Heart right ventricle (tissue), 16 donors: ENCODE data around the gene DDB1. TPM values are rescaled to one million over a fixed set of nuclear protein-coding genes. Genes with fewer than 3 reads are reported as not detected.

Experiments
- ATAC-seq, 8 donors: fragments of 200-7000 bp; cut with Tn5 transposase; one replicate each; pipeline ENCODE4 v1.9.1; 2020; ENCODE audit warnings: mild to moderate bottlenecking in 8 of 8, moderate library complexity in 8 of 8, moderate number of reproducible peaks in 1 of 8
- DNase-seq, 2 donors: peaks; one replicate each; pipeline ENCODE4 v3.0.0-alpha.2; 2020
- H3K27ac ChIP-seq, 10 donors: fragments of 200-600 bp; sonication (generic) in 2 of 10; one replicate each; pipeline versions ENCODE4 v1.5.0 to v1.8.0; 2020 to 2022; ENCODE audit warnings: mild to moderate bottlenecking in 3 of 10
- H3K27me3 ChIP-seq, 7 donors: fragments of 200-600 bp; one replicate each; pipeline ENCODE4 v1.8.0; 2021 to 2022; ENCODE audit warnings: mild to moderate bottlenecking in 2 of 7
- H3K36me3 ChIP-seq, 9 donors: fragments of 200-600 bp; sonication (generic) in 1 of 9; one replicate each; pipeline versions ENCODE4 v1.5.0 to v1.8.0; 2020 to 2022; ENCODE audit warnings: mild to moderate bottlenecking in 2 of 9
- H3K4me1 ChIP-seq, 9 donors: fragments of 200-600 bp; sonication (generic) in 1 of 9; one replicate each; pipeline versions ENCODE4 v1.5.0 to v1.8.0; 2020 to 2022; ENCODE audit warnings: mild to moderate bottlenecking in 4 of 9
- H3K4me3 ChIP-seq, 10 donors: fragments of 200-600 bp; sonication (generic) in 2 of 10; one replicate each; pipeline versions ENCODE4 v1.5.0 to v1.8.0; 2020 to 2022; ENCODE audit warnings: mild to moderate bottlenecking in 7 of 10, moderate library complexity in 2 of 10
- H3K9me3 ChIP-seq, 11 donors: fragments of 200-600 bp in 10 of 11; sonication (generic) in 2 of 11; one replicate each; pipeline versions ENCODE4 v1.5.0 to v1.8.0; 2013 to 2022; ENCODE audit warnings: mild to moderate bottlenecking in 2 of 11, control low read depth in 1 of 11, moderate library complexity in 1 of 11
- WGBS, 2 donors: extraction: QIAGEN DNeasy Blood & Tissue Kit; methylation state at CpG; one replicate each; pipeline ENCODE4 v1.1.7; 2013; ENCODE audit warnings: inconsistent platforms in 1 of 2; 5-methylcytosine and 5-hydroxymethylcytosine counted together
- intact Hi-C, 10 donors: fragments of 100-400 bp; cut with DNase I; formaldehyde crosslinking; loops; one replicate each; pipeline versions ENCODE4 v1.11.1 to v1.14.2; 2022
- polyA plus RNA-seq, 2 donors: library from polyadenylated mRNA; stranded (reverse); fragments of 200-250 nt; gene quantifications; one replicate each; pipeline ENCODE4 v1.2.3, GENCODE V29; 2013
- total RNA-seq, 10 donors: library from RNA; stranded (reverse); fragmentation: NEBNext Ultra II Directional in 3 of 10; extraction: Animal tissue kit (Norgen Biotek cat#: 25700) in 3 of 10; gene quantifications; one replicate each; pipeline versions ENCODE4 v1.2.1 to v1.2.4, GENCODE V29; 2021 to 2023
- TF ChIP-seq, protein P1 (sequence below), 9 donors: fragments of 200-600 bp; sonication (generic) in 2 of 9; IDR thresholded peaks; one replicate each; pipeline versions ENCODE4 v1.5.0 to v1.8.0; 2021 to 2022; ENCODE audit warnings: antibody characterized with exemption in 9 of 9, mild to moderate bottlenecking in 5 of 9, moderate library complexity in 1 of 9
- donor health status: Arrhythmogenic right ventricular cardiomyopathy.
- donor health status: ischemic (EF 13 %, LVEDD 7.1; RV severe dilation, severe dysfunction).
- donor health status: healthy with polysubstance abuse.
- donor health status: DM: no; HTN: yes; CAD: no.
- donor health status: DM: no; HTN: no; CAD: no.
- donor health status: ischemic (EF 25% LVEDD 6.9; RV normal size, moderate dysfunction).
- donor health status: ischemic (EF 25% LVEDD 5.7; RV mildly dilated, moderate dysfunction).
- donor health status: healthy.
- donor health status: DM: yes; HTN: yes; CAD: no.
- donor health status: Ischemic cardiomyopathy.
- donor health status: ischemic (EF 35%, LVEDD 5.7; RV mildly dilated, moderate dysfunction).
- donor health status: nonischemic (EF 11% LVEDD 7.7; RV severe dilation, severe dysfunction).
- donor health status: DM: yes; HTN: yes; CAD: no.
- donor health status: PGD.
- donor health status: ischemic (EF 29% LVEDD 5.4; RV normal size, mild dysfunction).
- donor health status: nonischemic (EF 23%, LVEDD 6.1; RV moderate dilation, normal function).

The DDB1 gene
- total and polyA plus RNA-seq, 12 donors, result 59.0 to 147 (median 129) TPM

DNA sequence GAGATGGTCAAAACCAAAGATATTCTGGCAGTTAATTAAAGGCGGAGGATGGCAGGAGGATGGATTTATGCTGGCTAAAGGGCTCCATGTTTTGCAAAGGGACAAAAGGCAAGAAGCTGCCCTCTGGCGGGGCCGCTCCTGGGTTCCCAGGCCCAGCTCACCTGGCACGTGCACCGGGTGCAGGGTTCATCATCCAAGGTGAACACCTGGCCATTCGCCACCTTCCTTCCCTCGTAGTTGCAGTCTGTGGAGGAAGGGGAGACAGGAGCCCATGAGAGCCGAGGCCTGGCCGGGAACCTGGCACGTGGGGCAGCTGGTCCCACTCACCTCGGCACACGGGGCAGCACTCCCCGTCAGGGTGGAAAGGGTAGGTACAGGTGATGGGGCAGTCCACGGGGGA lies 68.1 kb downstream of the DDB1 start:
- no peaks in the 10 kb centered on the region for H3K27me3 ChIP-seq
- ATAC-seq (no peak), DNase-seq (no peak)
- no peaks in the 10 kb centered on the region for H3K4me1 ChIP-seq
- TF ChIP-seq, protein P1, sequence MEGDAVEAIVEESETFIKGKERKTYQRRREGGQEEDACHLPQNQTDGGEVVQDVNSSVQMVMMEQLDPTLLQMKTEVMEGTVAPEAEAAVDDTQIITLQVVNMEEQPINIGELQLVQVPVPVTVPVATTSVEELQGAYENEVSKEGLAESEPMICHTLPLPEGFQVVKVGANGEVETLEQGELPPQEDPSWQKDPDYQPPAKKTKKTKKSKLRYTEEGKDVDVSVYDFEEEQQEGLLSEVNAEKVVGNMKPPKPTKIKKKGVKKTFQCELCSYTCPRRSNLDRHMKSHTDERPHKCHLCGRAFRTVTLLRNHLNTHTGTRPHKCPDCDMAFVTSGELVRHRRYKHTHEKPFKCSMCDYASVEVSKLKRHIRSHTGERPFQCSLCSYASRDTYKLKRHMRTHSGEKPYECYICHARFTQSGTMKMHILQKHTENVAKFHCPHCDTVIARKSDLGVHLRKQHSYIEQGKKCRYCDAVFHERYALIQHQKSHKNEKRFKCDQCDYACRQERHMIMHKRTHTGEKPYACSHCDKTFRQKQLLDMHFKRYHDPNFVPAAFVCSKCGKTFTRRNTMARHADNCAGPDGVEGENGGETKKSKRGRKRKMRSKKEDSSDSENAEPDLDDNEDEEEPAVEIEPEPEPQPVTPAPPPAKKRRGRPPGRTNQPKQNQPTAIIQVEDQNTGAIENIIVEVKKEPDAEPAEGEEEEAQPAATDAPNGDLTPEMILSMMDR (IDR thresholded peaks at IDR 0.05), result no peak
- H3K27ac ChIP-seq, result no peak overlapping the region
- intact Hi-C loops, result no loop called here
- H3K4me3 ChIP-seq, result no peak overlapping the region
- 94% methylated on average over 14 of the region's 14 CpGs for WGBS, 2 donors
- H3K36me3 ChIP-seq, result no peaks in the 10 kb centered on the region
- no peaks in the 10 kb centered on the region for H3K9me3 ChIP-seq

DNA sequence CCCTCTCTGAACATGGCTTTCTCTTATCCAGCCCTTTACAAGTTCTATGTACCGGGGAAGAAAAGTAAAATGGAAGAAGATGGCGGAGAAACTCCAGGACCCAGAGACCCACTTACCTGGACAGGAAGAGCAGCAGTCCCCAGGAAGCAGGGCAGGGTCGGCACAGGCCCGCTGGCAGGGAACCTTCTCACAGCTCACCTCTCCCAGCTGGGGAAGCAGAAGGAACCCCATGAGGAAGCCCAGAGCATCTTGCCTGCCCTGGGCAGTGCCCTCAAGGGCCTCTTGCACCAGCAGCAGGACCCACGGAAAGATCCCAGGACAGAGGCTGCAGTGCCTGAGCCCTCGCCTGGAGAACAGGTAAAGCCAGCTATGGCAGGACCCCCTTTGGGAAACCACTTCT lies 68.5 kb downstream of the DDB1 start:
- TF ChIP-seq, protein P1 (IDR thresholded peaks at IDR 0.05), result no peak
- ATAC-seq, result no peak
- H3K27me3 ChIP-seq, result no peaks in the 10 kb centered on the region
- no peaks in the 10 kb centered on the region for H3K36me3 ChIP-seq
- no peak overlapping the region for H3K4me3 ChIP-seq
- 92 to 94% methylated on average over 6 of the region's 6 CpGs for whole genome bisulfite sequencing, 2 donors
- intact Hi-C loops, result no loop called here
- no peak for DNase-seq
- H3K9me3 ChIP-seq, result no peaks in the 10 kb centered on the region
- no peak overlapping the region for H3K27ac ChIP-seq
- H3K4me1 ChIP-seq, result no peaks in the 10 kb centered on the region

DNA sequence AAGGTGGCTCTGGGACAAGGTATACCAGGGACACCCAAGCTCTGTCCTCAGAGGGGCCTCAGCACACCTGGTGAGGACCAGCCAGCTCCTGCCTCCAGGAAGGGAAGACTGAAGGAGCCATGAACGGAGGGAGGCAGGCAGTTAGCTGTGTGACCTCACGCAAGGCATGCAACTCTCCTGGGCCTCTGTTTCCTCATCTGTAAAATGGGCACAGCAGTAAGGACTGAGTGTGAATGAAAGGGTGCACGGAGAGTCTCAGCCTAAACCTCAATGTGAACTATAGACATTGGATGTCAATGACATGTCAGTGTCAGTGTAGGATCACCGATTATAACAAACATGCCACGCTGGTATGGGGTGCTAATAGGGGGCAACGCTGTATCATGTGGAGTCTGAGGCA lies 73.5 kb downstream of the DDB1 start:
- ATAC-seq (no peak), DNase-seq (no peak)
- TF ChIP-seq, protein P1 (IDR thresholded peaks at IDR 0.05), result no peak
- intact Hi-C loops, result loop anchor here in 6 of 10 donors (5.0 to 10.0 kb wide), 3 partner anchors 75 to 128 kb away; partner anchors contain the start of genes DDB1 (in 1 of the 6) and TKFC (in 1 of the 6)
- peaks cover 0 to 6% (median 0%) of the 10 kb centered on the region in 9 donors for H3K36me3 ChIP-seq
- WGBS, 2 donors, result 97% methylated on average over 6 of the region's 6 CpGs
- H3K27me3 ChIP-seq, result no peaks in the 10 kb centered on the region
- H3K27ac ChIP-seq, result no peak overlapping the region
- H3K4me3 ChIP-seq, result no peak overlapping the region
- peaks cover 0 to 3% (median 0%) of the 10 kb centered on the region in 9 donors for H3K4me1 ChIP-seq
- H3K9me3 ChIP-seq, result no peaks in the 10 kb centered on the region

- Histone ChIP-seq H3K27ac (no peak overlapping the region), H3K27me3 (no peaks in the 10 kb centered on the region), H3K4me1 (peaks cover 0 to 3% (median 0%) of the 10 kb centered on the region in 9 donors), H3K9me3 (no peaks in the 10 kb centered on the region), H3K4me3 (no peak overlapping the region), H3K36me3 (peaks cover 0 to 6% (median 0%) of the 10 kb centered on the region in 9 donors)
- intact Hi-C loops, result loop anchor here in 6 of 10 donors (5.0 to 10.0 kb wide), 3 partner anchors 76 to 129 kb away; partner anchors contain the start of genes DDB1 (in 1 of the 6) and TKFC (in 1 of the 6)
- DNase-seq (no peak), ATAC-seq (no peak)
- TF ChIP-seq, protein P1 (IDR thresholded peaks at IDR 0.05), result no peak
- 83 to 85% methylated on average over 9 of the region's 9 CpGs for WGBS, 2 donors
Observed at GRCh38 chr11:61258546-61258945, 74.4 kb downstream of the DDB1 start.
